ENCODE measurements around the gene AK9. TPM values are rescaled to one million over a fixed set of nuclear protein-coding genes. Genes with fewer than 3 reads are reported as not detected.

Gene AK9
- total and polyA plus RNA-seq, 9 of the 15 experiments (the other 6 are each of a cell fraction or from before 2014, with no cell fraction given): 0.59 to 1.9 (median 1.2) TPM

DNA sequence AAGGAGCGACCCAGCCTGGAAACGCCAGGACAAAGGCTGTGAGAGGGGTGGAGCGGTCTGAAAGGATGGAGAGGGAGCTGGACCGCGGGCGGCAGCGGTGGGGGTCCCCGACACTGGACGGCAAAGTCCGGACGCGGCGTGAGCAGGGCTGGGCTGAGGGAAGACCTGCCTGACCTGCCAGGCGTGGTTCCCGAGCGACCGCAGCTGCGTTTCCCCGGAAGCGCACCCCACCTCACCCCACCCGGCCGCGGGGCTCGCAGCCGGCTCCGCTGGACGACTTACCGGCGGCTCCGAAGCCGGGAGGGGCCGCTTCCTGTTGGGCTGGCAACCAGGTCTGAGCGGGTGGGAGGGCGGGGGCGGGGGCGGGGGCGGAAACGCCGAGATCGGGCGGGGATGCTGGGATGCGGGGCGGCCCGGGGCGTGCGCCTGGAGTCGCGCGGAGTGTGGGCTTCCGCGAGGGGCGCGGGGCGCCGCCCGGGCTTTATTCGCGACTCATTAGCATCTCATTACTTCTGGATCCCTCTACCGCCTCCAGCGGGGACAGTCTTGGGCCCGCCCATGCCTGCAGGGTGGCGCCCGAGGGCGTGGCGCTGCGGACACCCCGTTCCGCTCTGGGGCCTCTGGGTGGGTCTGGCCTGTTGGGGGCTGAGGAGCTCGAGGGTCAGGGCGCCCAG is 235.4 kb downstream of the AK9 start, which contains the start of gene MICAL1 (continued):
- TF ChIP-seq, protein P1, sequence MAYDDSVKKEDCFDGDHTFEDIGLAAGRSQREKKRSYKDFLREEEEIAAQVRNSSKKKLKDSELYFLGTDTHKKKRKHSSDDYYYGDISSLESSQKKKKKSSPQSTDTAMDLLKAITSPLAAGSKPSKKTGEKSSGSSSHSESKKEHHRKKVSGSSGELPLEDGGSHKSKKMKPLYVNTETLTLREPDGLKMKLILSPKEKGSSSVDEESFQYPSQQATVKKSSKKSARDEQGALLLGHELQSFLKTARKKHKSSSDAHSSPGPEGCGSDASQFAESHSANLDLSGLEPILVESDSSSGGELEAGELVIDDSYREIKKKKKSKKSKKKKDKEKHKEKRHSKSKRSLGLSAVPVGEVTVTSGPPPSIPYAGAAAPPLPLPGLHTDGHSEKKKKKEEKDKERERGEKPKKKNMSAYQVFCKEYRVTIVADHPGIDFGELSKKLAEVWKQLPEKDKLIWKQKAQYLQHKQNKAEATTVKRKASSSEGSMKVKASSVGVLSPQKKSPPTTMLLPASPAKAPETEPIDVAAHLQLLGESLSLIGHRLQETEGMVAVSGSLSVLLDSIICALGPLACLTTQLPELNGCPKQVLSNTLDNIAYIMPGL (CRISPR knock-in tag; IDR thresholded peaks at IDR 0.05): no peak
- TF ChIP-seq RFX1 (IDR thresholded peaks at IDR 0.05) (no peak), DNMT1 (IDR thresholded peaks at IDR 0.05) (no peak), RBM17 (IDR thresholded peaks at IDR 0.05; ENCODE audit: borderline replicate concordance, low read depth, low read length) (no peak), ZNF507 (tag; conservative IDR thresholded peaks at IDR 0.05) (no peak), NEUROD1 (IDR thresholded peaks at IDR 0.05; ENCODE audit: borderline replicate concordance, low read depth, low read length, partially characterized antibody) (no peak), TAF1 (IDR thresholded peaks at IDR 0.05; ENCODE audit: control insufficient read depth, extremely low read depth, insufficient read depth, low read length, severe bottlenecking) (peak; percentile 2), ZBTB7A (IDR thresholded peaks at IDR 0.05; ENCODE audit: borderline replicate concordance, control insufficient read depth, low read depth, low read length) (0 out of 2 replicates have a peak, but pooled peaks have one; percentile 65), NR2C1 (IDR thresholded peaks at IDR 0.05) (no peak), NR2C1 (tag; IDR thresholded peaks at IDR 0.05) (no peak), CBFA2T2 (conservative IDR thresholded peaks at IDR 0.05) (no peak), NCOA2 (IDR thresholded peaks at IDR 0.05; ENCODE audit: partially characterized antibody in 2 of 2) (no peak), BRD4 (IDR thresholded peaks at IDR 0.05) (no peak), NR4A1 (CRISPR knock-in tag; IDR thresholded peaks at IDR 0.05) (0 out of 2 replicates have a peak, but pooled peaks have one; percentile 32), NR4A1 (tag; IDR thresholded peaks at IDR 0.05) (no peak), XRCC4 (IDR thresholded peaks at IDR 0.05; ENCODE audit: extremely low read depth, insufficient read depth, insufficient read length) (no peak)
- TF ChIP-seq, protein P2, sequence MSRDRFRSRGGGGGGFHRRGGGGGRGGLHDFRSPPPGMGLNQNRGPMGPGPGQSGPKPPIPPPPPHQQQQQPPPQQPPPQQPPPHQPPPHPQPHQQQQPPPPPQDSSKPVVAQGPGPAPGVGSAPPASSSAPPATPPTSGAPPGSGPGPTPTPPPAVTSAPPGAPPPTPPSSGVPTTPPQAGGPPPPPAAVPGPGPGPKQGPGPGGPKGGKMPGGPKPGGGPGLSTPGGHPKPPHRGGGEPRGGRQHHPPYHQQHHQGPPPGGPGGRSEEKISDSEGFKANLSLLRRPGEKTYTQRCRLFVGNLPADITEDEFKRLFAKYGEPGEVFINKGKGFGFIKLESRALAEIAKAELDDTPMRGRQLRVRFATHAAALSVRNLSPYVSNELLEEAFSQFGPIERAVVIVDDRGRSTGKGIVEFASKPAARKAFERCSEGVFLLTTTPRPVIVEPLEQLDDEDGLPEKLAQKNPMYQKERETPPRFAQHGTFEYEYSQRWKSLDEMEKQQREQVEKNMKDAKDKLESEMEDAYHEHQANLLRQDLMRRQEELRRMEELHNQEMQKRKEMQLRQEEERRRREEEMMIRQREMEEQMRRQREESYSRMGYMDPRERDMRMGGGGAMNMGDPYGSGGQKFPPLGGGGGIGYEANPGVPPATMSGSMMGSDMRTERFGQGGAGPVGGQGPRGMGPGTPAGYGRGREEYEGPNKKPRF (IDR thresholded peaks at IDR 0.05; ENCODE audit: low read depth, low read length): no peak
- TF ChIP-seq, protein P3, sequence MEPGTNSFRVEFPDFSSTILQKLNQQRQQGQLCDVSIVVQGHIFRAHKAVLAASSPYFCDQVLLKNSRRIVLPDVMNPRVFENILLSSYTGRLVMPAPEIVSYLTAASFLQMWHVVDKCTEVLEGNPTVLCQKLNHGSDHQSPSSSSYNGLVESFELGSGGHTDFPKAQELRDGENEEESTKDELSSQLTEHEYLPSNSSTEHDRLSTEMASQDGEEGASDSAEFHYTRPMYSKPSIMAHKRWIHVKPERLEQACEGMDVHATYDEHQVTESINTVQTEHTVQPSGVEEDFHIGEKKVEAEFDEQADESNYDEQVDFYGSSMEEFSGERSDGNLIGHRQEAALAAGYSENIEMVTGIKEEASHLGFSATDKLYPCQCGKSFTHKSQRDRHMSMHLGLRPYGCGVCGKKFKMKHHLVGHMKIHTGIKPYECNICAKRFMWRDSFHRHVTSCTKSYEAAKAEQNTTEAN (CRISPR knock-in tag; IDR thresholded peaks at IDR 0.05): no peak
- TF ChIP-seq, protein P4, sequence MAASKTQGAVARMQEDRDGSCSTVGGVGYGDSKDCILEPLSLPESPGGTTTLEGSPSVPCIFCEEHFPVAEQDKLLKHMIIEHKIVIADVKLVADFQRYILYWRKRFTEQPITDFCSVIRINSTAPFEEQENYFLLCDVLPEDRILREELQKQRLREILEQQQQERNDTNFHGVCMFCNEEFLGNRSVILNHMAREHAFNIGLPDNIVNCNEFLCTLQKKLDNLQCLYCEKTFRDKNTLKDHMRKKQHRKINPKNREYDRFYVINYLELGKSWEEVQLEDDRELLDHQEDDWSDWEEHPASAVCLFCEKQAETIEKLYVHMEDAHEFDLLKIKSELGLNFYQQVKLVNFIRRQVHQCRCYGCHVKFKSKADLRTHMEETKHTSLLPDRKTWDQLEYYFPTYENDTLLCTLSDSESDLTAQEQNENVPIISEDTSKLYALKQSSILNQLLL (CRISPR knock-in tag; IDR thresholded peaks at IDR 0.05; ENCODE audit: borderline replicate concordance): no peak

Data from K562 (cell line).